Activated CD8-positive, alpha-beta memory T cell treated with anti-CD3 and anti-CD28 coated beads, Interleukin-2, amount 50 U/mL, for 48 hours (primary cell): ENCODE results near the gene TMEM40.

Experiments
- DNase-seq: peaks from one replicate; pipeline ENCODE4 v3.0.0-alpha.2; 2020

TMEM40 gene

DNA sequence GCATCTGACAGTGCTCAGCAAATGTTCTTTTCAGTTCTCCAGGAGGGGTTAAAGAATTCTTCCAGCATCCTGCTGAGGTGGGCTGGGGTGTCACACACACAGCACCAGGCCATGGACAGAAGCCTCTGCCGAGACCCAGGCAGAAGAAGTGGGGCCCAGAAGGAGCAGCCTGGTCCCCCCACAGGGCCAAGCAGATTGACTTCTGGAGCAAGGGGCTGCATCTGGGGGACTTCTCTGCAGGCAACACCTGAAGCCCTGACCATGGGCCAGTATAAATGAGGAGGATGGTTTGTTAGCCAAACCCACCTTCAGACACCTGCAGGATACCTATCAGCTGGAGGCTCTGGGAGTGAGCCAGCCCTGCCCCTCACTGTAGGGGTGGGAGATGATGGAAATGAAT is 16.2 kb upstream of the TMEM40 start:
- DNase-seq = no peak

DNA sequence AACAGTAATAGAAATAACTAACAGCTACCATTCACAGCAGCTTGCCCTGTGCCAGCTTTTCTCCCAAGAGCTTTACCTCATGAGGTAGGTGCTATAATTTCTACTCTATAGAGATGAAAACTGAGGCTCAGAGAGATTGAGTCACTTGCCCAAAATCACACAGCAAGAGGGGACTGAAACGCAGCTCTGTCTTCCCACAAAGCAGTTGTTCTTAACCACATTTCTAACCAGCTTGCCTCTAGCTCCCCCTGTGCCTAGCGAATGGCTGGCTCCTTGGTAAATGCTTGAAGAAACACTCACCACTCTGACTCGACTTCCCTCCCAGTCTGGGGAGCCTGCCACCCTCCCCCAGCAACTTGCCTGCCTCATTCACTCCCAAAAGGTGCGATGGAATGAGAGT is 15.6 kb upstream of the TMEM40 start:
- no peak for DNase-seq

DNA sequence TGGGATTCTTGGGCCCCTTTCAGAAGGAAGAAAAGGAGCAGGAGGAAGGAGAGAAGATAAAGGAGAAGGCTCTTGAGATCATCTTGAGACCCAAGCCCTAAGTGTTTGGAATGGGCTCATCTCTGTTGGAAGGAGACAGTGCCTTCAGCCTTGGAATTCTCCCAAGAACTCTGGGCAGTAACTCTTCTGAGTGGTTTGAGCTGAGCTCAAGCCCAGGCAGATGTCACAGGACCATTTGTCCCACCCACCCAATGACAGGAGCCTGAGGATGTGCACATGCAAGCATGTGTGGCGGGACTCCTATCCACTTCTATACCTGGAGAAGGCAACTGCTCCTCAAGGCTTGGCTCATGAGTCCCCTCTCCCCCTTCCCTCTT is 14.6 kb upstream of the TMEM40 start:
- no peak for DNase-seq

DNA sequence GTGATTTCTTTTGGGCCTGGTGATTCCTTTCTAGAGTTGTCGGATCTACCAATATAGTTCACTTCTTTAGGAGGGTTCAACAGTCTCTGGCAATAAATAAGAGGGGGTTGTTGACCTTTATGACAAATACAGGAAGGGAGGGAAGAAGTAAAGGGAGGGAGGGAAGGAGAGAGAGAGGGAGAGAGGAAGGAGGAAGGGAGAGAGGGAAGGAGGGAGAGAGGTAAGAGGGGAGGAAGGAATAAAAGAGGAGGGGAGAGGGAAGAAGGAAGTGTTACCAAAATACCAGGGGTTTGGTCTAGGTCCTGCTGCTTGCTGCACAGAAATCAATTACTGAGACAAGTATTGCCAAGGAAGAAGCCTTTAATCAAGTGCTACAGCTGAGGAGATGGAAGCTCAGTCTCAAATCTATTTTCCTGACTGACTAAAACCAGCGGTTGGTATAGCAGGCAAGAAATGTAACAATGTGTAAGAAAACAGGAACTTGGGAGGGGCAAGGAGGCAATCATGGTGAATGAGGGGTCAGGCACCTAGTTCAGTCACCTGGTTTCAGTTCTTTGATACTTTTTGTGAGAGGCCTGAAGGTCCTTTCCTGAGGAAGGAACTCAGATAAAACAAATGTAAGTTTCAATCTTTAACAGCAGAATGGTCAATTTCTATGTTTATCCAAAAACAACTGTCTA is 14.1 kb upstream of the TMEM40 start:
- no peak for DNase-seq

DNA sequence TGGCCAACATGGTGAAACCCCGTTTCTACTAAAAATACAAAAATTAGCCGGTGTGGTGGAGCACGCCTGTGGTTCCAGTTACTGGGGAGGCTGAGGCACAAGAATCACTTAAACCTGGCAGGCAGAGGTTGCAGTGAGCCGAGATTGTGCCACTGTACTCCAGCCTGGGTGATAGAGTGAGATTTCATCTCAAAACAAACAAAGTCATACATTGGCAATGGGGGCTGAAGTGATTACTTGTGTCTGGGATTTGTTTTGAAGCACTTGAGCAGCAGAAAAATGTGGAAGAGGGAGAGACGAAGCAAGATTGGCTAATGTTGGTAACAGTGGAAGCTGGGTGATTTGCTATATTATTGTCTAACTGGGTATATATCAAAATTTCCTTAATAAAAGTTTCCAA is 13.4 kb upstream of the TMEM40 start:
- no peak for DNase-seq

DNA sequence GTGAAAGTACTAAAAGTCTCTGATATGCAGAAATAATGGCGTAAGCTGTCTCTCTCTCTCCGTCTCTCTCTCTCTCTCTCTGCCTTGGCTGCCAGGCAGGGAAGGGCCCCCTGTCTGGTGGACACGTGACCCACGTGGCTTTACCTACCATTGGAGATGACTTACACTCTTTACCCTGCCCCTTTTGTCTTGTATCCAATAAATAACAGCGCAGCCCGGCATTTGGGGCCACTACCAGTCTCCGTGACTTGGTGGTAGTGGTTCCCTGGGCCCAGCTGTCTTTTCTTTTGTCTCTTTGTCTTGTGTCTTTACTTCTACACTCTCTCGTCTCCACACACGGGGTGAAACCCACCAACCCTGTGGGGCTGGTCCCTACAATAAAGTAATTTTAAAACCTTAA is 12.2 kb upstream of the TMEM40 start:
- no peak for DNase-seq

DNA sequence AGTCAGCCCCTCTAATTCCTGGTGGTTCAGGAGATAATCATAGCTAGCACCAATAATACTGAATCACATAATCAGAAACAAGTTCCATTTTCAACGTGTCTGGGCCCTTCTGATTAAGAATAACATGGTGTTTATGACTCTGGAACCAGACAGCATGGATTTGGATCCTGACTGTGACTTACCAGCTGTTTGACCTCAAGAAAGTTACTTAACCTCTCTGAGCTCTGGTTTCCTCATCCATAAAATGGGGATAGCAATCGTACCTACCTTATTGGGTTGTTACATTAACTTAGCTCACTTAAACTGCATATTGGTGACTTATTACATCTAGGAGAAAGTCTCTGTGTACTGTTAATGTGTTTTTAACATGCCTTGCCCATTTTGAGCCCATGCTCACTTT is 10.7 kb upstream of the TMEM40 start:
- no peak for DNase-seq

DNA sequence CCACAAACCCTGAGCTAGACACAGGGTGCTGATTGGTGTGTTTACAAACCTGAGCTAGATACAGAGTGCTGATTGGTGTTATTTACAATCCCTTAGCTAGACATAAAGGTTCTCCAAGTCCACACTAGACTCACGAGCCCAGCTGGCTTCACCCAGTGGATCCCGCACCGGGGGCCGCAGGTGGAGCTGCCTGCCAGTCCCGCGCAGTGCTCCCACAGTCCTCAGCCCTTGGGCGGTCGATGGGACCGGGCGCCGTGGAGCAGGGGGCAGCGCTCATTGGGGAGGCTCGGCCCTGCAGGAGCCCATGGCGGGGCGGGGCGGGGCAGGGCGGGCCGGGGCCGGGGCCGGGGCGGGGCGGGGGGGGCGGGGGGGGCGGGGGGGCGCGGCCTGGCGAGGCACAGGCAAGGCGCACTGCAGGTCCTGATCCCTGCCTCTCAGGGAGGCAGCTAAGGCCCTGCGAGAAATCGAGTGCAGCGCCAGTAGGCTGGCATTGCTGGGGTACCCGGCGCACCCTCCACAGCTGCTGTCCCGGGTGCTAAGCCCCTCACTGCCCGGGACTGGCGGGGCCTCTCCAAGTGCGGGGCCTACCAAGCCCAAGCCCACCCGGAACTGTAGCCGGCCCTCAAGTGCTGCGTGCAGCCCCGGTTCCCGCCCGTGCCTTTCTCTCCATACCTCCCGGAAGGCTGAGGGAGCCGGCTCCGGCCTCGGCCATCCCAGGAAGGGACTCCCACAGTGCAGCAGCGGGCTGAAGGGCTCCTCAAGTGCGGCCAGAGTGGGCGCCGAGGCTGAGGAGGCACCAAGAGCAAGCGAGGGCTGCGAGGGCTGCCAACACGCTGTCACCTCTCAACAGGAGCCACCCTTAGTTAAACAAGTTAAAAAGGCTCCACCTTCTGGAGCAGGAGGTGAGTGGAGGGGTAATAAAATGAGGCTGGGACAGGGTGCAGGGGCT is 9.8 kb upstream of the TMEM40 start:
- no peak for DNase-seq

DNA sequence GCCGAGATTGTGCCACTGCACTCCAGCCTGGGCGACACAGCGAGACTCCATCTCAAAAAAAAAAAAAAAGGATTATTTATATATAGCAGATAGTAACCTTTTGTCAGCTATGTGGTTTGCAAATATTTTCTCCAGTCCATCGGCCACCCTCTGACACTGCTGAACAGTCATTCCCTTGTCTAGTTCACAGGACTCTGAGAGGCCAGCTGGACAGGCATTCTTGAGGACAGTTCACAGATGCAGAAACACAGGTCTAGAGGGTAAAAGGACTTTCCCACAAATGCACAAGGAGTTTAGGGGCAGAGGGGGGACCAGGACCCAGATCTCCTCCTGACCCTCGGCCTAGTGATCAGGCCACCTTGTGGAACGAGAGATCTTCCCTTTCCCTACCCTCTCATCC is 7.5 kb upstream of the TMEM40 start:
- DNase-seq = no peak

DNA sequence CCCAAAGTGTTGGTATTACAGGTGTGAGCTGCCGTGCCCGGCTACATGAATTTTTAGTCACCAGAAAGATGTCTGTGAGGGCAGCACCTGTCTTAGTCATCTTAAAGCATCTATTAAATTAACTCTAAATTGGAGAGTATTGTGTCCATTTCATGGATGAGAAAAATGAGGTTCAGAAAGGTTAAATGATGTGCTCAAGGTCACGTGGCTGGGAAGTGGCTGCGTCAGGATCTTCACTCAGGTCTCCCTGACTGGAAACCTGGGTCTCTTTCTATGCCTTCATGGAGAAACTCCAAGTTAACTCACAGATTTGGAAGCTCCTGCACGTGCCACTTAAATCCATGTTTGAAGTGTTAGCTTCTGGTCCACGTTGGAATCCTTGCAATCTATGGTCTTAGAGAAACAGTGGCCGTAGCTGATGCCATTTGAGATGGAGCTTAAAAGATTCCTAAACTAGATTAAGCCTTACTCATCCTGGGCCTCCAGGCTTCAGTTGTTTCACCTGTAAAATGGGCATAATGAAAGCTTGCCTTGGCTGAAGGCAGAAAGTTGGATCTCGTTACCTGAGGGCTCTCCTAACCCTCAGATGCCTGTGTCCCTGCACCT is 5.2 kb upstream of the TMEM40 start:
- DNase-seq = no peak

DNA sequence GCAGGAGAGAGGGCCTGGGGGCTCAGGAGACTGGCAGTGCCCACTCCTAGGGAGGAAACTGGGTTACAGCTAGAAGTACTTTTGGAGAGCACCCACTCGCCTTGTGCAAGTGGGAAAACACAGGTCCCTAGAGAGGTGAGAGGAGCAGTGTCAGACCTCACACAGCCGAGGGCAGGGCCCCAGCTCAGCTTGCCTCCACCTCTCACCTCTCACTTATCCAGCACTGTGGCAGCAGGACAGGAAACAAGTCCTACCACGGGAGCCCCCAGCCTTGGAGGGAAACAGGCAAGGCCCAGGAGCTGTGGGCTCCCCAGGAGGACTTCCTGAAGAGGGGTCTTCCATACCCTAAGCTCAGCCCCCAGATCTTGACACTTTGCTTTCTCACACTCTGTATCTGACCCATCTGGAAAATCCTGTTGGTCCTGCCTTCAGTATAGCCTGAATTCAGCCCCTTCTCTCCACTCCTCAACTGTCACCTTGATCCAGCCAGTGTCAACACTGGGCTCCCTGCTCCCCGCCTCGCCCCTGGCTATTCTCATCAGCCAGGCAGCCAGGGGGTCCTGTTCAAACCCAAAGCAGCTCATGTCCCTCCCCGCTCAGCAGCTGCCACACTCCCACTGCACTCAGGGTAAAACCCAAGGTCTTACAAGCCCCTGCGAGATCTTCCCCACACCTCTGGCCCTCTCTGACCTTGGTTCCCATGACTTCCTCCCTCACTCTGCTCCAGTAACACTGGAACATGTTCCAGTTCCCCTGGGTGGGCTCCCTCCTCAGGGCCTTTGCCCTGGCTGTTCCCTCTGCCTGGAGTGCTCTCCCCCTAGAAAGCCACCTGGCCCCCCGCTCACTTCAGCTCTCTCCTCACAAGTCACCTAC is 870 bp upstream of the TMEM40 start:
- DNase-seq = no peak

DNA sequence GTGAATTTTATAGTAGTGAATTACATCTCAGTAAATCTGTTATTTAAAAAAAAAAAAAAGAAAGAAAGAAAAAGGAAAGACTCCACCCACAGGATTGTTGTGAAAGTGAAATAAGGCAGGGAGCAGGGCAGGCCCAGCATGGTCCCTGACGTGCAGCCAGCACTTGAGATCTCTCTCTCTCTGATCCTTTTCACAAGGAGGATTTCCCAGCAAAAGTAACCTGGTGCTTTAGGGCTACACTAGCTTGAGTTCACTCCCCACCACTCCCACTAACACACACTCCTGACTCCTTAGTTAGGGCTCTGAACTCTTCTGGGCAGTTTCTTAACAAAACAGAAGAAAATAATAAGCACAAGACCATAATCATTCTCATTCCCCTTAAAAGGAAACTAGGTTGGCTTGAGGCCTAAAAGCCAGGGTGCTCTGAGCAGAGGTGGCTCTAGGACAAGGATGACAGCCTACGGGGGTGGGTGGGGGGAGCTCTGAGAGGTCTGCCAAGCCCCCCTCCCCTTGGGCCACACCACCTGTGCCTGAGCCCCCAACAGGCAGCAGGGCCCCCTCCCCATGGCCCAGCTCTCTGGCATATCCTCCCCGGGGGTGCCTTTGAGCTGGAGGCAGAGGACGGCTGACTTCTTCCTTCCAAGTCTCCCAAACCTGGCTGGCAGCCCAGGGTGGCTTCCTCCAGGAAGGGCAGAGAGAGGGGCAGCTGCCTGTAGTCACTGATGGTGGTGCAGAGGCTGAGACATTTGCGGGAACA is 856 bp downstream of the TMEM40 start:
- DNase-seq = no peak

DNA sequence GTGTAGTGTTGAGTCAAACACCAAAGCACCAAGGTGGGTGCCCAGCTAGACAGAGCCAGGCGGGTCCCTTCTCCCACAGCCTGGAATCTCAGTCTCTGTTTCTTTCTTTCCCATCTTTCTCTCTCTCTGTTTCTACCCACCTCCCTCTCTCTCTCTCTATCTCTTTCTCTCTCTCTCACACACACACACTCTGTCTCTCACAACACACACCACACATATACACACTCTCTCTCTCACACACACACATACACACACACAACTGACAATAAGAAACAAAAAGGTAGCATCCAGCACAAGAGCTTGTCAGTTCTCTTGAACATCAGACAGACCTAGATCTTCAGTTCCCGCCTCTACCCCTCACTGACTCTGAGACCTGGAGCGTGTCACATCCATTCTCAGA is 2.4 kb downstream of the TMEM40 start:
- DNase-seq = no peak

DNA sequence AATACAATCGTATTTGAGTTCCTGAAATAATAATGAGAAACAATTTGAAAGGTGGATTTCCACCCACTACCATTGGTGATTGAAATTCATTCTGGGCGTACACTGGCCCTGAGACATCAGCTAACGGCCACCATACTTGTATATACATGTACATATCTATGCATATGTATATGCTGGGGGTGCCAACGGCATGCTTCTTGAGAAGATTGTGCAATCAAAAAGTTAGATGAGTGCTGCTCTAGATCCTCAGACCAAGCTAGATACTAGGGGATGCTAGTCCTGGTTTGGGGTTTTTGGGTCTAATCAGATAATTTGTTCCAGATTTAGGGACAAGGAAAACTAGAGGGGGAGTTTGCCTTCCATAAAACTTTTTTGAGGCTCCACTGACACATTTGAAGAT is 2.9 kb downstream of the TMEM40 start:
- DNase-seq = no peak

DNA sequence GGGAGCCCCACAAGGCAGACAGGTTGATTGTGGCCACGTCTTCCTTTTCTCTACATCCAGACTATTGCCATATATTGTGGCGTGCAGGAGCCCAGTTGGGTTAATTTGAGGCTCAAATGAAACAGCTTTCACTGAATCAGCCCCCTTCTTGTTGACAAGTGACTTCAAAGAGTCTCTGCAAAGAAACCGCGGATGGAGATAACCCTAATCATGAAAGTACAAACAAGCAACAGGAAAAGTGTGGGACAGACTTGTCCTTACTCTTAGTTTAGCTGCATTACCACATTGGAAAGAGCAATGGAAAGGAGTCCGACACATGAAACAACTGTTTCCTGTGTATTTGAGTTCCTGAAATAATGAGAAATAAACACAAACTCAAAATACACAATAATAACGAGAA is 3.3 kb downstream of the TMEM40 start:
- no peak for DNase-seq

DNA sequence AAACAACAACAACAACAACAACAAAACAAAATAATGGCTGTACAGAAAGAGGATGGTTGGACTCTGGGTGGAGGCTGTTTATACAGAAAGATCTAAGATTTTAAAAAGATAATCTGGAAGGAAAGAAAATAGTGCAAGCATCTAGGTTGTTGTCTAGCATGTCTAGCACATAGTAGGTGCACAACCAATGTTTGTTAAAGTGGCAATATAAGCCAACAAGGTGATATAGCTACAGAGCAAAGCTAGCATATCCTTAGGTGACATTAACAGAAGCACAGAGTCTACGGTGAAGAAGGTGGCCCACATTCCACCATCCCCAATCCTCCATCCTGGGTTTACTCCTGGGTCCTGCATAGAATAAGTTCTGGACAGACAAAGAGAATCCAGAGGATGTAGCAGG is 4.7 kb downstream of the TMEM40 start:
- DNase-seq = no peak

DNA sequence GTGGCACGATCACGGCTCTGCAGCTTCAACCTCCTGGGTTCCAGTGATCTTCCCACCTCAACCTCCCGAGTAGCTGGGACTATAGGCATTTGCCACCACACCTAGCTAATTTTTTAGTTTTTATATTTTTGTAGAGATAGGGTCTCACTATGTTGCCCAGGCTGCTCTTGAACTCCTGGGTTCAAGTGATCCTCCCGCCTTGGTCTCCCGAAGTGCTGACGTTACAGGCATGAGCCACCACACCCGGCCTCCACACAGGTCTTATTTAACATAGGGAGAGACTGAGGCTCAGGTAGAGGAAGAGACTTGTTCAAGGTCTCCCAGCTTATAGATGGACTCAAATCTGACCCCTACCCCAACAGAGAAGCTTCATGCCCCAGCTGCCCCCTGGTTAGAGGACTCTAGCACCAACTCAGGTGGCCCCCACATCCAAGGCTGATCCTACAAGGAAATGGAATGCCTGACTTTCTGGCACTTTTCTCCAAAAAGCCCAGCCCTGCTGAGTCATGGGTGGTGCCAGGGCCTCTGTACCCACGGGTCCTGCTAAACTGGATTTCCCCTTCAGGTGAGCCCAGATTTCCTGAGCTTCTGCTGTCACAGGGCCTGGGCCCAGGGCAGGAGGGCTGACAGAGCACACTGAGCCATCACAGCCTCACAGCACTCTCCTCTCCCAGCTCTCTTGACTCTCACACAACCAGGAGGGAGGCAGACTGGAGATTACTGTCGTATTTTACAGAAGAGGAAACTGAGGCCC is 5.6 kb downstream of the TMEM40 start:
- DNase-seq = no peak

DNA sequence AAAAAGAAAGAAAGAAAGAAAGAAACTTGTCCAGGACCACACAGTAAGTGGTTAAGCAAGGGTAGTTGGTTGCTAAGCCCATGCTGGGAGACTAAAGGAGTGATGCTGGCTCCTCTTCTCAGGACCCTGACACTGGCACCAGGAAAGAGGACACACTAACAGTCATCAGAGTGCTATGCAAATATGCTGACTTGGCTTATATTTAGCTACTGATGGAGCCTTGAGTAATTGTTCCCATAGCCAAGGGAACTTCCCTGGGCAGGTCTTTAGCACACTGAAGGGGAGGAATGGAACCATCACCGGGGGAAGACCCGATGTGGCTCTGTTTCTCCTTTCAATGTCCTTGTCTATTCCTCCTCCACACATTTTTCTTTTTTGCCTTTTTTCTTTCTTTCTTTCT is 6.2 kb downstream of the TMEM40 start:
- no peak for DNase-seq

DNA sequence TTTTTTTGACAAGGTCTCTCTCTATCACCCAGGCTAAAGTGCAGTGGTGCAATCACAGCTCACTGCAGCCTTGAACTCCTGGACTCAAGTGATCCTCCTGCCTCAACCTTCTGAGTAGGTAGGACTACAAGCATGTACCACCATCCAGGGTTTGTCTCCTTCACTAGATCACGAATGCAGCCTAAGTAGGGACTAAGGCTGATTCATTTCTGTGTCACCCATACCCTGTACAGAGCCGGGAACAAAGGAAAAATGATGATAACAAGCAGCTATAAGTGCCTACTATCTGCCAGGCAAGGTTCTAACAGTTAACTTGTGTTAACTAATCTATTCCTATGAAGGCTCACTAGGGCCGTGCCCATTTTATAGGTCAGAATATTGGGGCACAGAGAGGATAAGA is 7.0 kb downstream of the TMEM40 start:
- no peak for DNase-seq

DNA sequence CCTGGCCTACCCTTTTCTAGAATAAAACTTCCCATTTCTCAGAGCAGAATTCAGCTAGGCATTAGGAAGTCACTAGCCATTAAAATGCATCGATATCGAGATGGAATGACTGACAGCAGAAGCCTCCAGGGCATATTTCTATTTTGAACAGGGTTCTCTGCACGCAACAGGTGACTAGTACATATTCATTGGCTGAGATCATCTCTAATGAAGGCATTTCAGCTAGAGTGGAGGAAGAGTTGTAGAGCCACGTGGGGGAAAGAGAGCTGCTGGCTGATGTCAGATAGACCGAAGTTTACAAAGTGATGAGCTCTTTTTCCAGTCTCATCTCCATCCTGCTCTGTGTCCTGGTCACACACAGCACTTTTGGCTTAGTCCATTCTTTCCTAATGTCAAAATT is 7.5 kb downstream of the TMEM40 start:
- DNase-seq = no peak

DNA sequence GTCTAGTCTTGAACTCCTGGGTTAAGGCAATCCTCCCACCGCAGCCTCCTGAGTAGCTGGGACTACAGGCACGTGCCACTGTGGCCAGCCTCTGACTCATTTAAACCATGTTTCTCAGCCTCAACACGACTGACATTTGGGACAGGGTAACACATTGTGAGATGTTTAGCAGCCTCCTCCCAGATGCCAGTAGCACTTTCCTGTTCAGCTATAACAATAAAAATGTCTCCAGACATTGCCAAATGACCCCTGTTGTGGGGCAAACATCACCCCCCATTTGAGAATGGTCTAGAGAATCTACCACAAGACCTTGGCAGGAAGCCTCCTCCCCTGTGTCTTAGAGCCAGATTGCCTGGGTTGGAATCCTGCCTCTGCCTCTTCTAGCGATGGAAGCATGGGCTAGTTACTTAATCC is 8.4 kb downstream of the TMEM40 start:
- DNase-seq = peak; percentile 59

DNA sequence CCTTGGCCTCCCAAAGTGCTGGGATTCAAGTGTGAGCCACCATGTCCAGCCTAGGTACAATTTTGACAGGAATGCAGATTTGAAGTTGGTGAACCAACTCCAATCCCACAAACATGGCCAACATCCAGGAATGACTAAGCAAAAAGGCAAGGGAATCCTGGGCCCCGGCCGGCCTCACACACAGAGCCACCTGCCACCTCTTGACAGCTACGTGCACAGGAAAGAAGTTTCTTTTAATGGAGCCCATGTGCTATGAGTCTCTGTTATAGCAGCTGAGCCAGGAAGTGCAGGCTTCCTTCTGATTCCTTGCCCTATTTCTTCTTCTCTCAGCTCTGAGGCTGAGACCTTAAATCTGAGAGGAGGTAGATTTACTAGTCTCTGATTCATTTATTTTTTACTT is 8.8 kb downstream of the TMEM40 start:
- DNase-seq = no peak
